Muscle of leg (tissue), 11 donors: Measurements from ENCODE around the gene TAS2R60. TPM values are rescaled to one million over a fixed set of nuclear protein-coding genes. Genes with fewer than 3 reads are reported as not detected.
"Not testable (repeated sequence)": the region's sequence is repeated elsewhere in the genome, so short reads cannot be mapped to it uniquely, and the experiment has no call there.

ENCODE experiments used
- DNase-seq: peaks from one replicate; pipeline ENCODE4 v3.0.0; 2013
- H3K27ac ChIP-seq: one replicate; pipeline ENCODE4 v1.5.1; 2013; ENCODE audit warnings: mild to moderate bottlenecking, low read length, control low read depth
- H3K27me3 ChIP-seq: one replicate; pipeline ENCODE4 v1.6.1; 2013; ENCODE audit warnings: low read length; ENCODE audit not compliant: control insufficient read depth, insufficient read depth
- H3K36me3 ChIP-seq: one replicate; pipeline ENCODE4 v1.6.1; 2013; ENCODE audit warnings: low read length; ENCODE audit not compliant: control insufficient read depth, insufficient read depth
- H3K4me1 ChIP-seq: one replicate; pipeline ENCODE4 v1.6.1; 2013; ENCODE audit warnings: low read length; ENCODE audit not compliant: control insufficient read depth, insufficient read depth
- H3K4me3 ChIP-seq: one replicate; pipeline ENCODE4 v1.5.1; 2013; ENCODE audit warnings: low read length, control low read depth
- H3K9me3 ChIP-seq: replicated peaks from 2 replicates; pipeline ENCODE4 v1.6.1; 2013; ENCODE audit warnings: low read depth, low read length; ENCODE audit not compliant: control insufficient read depth
- WGBS: methylation state at CpG from one replicate; pipeline ENCODE4 v1.1.5; 2013; ENCODE audit warnings: missing lambda C conversion rate; ENCODE audit not compliant: insufficient coverage; 5-methylcytosine and 5-hydroxymethylcytosine counted together
- polyA plus RNA-seq, 8 donors: library from polyadenylated mRNA; unstranded; fragments of 120-200 nt; gene quantifications; one replicate each; pipeline versions ENCODE4 v1.2.1 to v1.2.3, GENCODE V29; 2013; ENCODE audit warnings: inconsistent platforms in 1 of 8, low replicate concordance in 1 of 8; ENCODE audit not compliant: insufficient read length in 8 of 8, insufficient read depth in 1 of 8
- total RNA-seq: library from RNA; stranded (reverse); fragments of 120-200 nt; gene quantifications from one replicate; pipeline ENCODE4 v1.2.4, GENCODE V29; 2013

TAS2R60 gene
- total and polyA plus RNA-seq, 9 donors, result not detected

- 75% methylated on average over 1 of the region's 3 CpGs for WGBS
- Histone ChIP-seq H3K27me3 (no peaks in the 10 kb centered on the region), H3K36me3 (no peaks in the 10 kb centered on the region), H3K4me3 (no peak overlapping the region), H3K27ac (no peak overlapping the region), H3K9me3 (peaks cover 2% of the 10 kb centered on the region), H3K4me1 (peaks cover 12% of the 10 kb centered on the region)
- peak; percentile 71 for DNase-seq
These were observed 21.2 kb upstream of the TAS2R60 start for GRCh38 chr7:143422033-143422432.

- not testable (repeated sequence) for H3K4me1 ChIP-seq, H3K9me3 ChIP-seq, H3K27ac ChIP-seq, H3K36me3 ChIP-seq, DNase-seq, H3K4me3 ChIP-seq, H3K27me3 ChIP-seq
- WGBS, result 94% methylated on average over 21 of the region's 34 CpGs
These were observed 18.8 kb upstream of the TAS2R60 start for GRCh38 chr7:143424476-143424875.

- Histone ChIP-seq H3K27ac (no peak overlapping the region), H3K4me1 (peaks cover 5% of the 10 kb centered on the region), H3K36me3 (no peaks in the 10 kb centered on the region), H3K4me3 (no peak overlapping the region), H3K9me3 (no peaks in the 10 kb centered on the region), H3K27me3 (no peaks in the 10 kb centered on the region)
- no peak for DNase-seq
- WGBS, result 60% methylated on average over 1 of the region's 2 CpGs
These were observed 16.6 kb upstream of the TAS2R60 start for GRCh38 chr7:143426479-143427142.

GRCh38 chr7:143429770-143430698 lies 13.2 kb upstream of the TAS2R60 start:
- DNase-seq, result no peak
- no peaks in the 10 kb centered on the region for H3K4me1 ChIP-seq
- no peaks in the 10 kb centered on the region for H3K9me3 ChIP-seq
- no peaks in the 10 kb centered on the region for H3K27me3 ChIP-seq
- 100% methylated on average over 3 of the region's 10 CpGs for WGBS
- no peaks in the 10 kb centered on the region for H3K36me3 ChIP-seq
- H3K4me3 ChIP-seq, result no peak overlapping the region
- H3K27ac ChIP-seq, result no peak overlapping the region

- no peak for DNase-seq
- Histone ChIP-seq H3K9me3 (no peaks in the 10 kb centered on the region), H3K27ac (no peak overlapping the region), H3K4me3 (no peak overlapping the region), H3K36me3 (no peaks in the 10 kb centered on the region), H3K27me3 (no peaks in the 10 kb centered on the region), H3K4me1 (no peaks in the 10 kb centered on the region)
- no CpG with 5 or more reads among the region's 2 CpGs for WGBS
These were observed 12.1 kb upstream of the TAS2R60 start for GRCh38 chr7:143431109-143431508.

GRCh38 chr7:143433759-143434158 lies 9.5 kb upstream of the TAS2R60 start:
- no peaks in the 10 kb centered on the region for H3K9me3 ChIP-seq
- H3K27ac ChIP-seq, result no peak overlapping the region
- DNase-seq, result no peak
- WGBS, result 60% methylated on average over 2 of the region's 4 CpGs
- H3K27me3 ChIP-seq, result no peaks in the 10 kb centered on the region
- H3K36me3 ChIP-seq, result no peaks in the 10 kb centered on the region
- no peak overlapping the region for H3K4me3 ChIP-seq
- no peaks in the 10 kb centered on the region for H3K4me1 ChIP-seq

GRCh38 chr7:143434660-143435059 lies 8.6 kb upstream of the TAS2R60 start:
- Histone ChIP-seq H3K4me1 (no peaks in the 10 kb centered on the region), H3K4me3 (no peak overlapping the region), H3K27me3 (no peaks in the 10 kb centered on the region), H3K9me3 (no peaks in the 10 kb centered on the region), H3K27ac (no peak overlapping the region), H3K36me3 (no peaks in the 10 kb centered on the region)
- peak; percentile 65 for DNase-seq
- 55% methylated on average over 9 of the region's 9 CpGs for WGBS

GRCh38 chr7:143435266-143435665 lies 8.0 kb upstream of the TAS2R60 start:
- H3K27me3 ChIP-seq, result no peaks in the 10 kb centered on the region
- no peaks in the 10 kb centered on the region for H3K9me3 ChIP-seq
- H3K36me3 ChIP-seq, result no peaks in the 10 kb centered on the region
- H3K27ac ChIP-seq, result no peak overlapping the region
- WGBS, result no CpG with 5 or more reads among the region's 2 CpGs
- H3K4me1 ChIP-seq, result no peaks in the 10 kb centered on the region
- H3K4me3 ChIP-seq, result no peak overlapping the region
- DNase-seq, result no peak

GRCh38 chr7:143436325-143436946 lies 6.8 kb upstream of the TAS2R60 start:
- DNase-seq, result no peak

GRCh38 chr7:143437578-143437977 lies 5.7 kb upstream of the TAS2R60 start:
- Histone ChIP-seq H3K36me3 (no peaks in the 10 kb centered on the region), H3K4me3 (no peak overlapping the region), H3K9me3 (no peaks in the 10 kb centered on the region), H3K27me3 (no peaks in the 10 kb centered on the region), H3K4me1 (no peaks in the 10 kb centered on the region), H3K27ac (no peak overlapping the region)
- DNase-seq, result no peak
- 64% methylated on average over 3 of the region's 4 CpGs for WGBS

More at GRCh38 chr7:143436325-143436946, 6.8 kb upstream of the TAS2R60 start:
- Histone ChIP-seq H3K4me3 (no peak overlapping the region), H3K4me1 (no peaks in the 10 kb centered on the region), H3K27ac (no peak overlapping the region), H3K9me3 (no peaks in the 10 kb centered on the region), H3K36me3 (no peaks in the 10 kb centered on the region), H3K27me3 (no peaks in the 10 kb centered on the region)
- 72% methylated on average over 3 of the region's 3 CpGs for WGBS
